Neural cell (in vitro differentiated cells): ENCODE data around the gene COL16A1. TPM values are rescaled to one million over a fixed set of nuclear protein-coding genes. Genes with fewer than 3 reads are reported as not detected.

Source experiments
- H2AFZ ChIP-seq: fragments of 200-600, 300-800 bp; sonication (generic), shearing (Covaris generic); 2 replicates; pipeline ENCODE4 v1.6.0; 2014; ENCODE audit warnings: low read depth, mild to moderate bottlenecking, antibody characterized with exemption, low read length, moderate library complexity
- H3F3A ChIP-seq: fragments of 200-600 bp; shearing (Covaris generic); 2 replicates; pipeline ENCODE4 v1.6.1; 2016; ENCODE audit warnings: mild to moderate bottlenecking, moderate library complexity, mixed read lengths, antibody characterized with exemption, low read length; ENCODE audit not compliant: insufficient read depth, poor library complexity, severe bottlenecking
- H3K27ac ChIP-seq: fragments of 200-600, 300-800 bp; sonication (generic), shearing (Covaris generic); 2 replicates; pipeline ENCODE4 v1.5.1; 2014; ENCODE audit warnings: mild to moderate bottlenecking, low read length, moderate library complexity
- H3K27me3 ChIP-seq: fragments of 300-800, 200-600 bp; sonication (generic), shearing (Covaris generic); 2 replicates; pipeline ENCODE4 v1.6.0; 2014; ENCODE audit warnings: mild to moderate bottlenecking, low read depth, low read length, moderate library complexity; ENCODE audit not compliant: insufficient read depth
- H3K36me3 ChIP-seq: fragments of 300-800, 200-600 bp; sonication (generic), shearing (Covaris generic); 2 replicates; pipeline ENCODE4 v1.5.1; 2014; ENCODE audit warnings: mild to moderate bottlenecking, antibody characterized with exemption, low read length, moderate library complexity; ENCODE audit not compliant: insufficient read depth
- H3K4me2 ChIP-seq: fragments of 300-800, 200-600 bp; sonication (generic), shearing (Covaris generic); 2 replicates; pipeline ENCODE4 v1.6.0; 2014; ENCODE audit warnings: mild to moderate bottlenecking, low read length
- H3K4me3 ChIP-seq: fragments of 300-800, 200-600 bp; sonication (generic), shearing (Covaris generic); 2 replicates; pipeline ENCODE4 v1.5.1; 2014; ENCODE audit warnings: mild to moderate bottlenecking, low read length, moderate library complexity
- H3K79me2 ChIP-seq: fragments of 200-600 bp; shearing (Covaris generic); replicated peaks from 2 replicates; pipeline ENCODE4 v1.6.0; 2014; ENCODE audit warnings: mild to moderate bottlenecking, low read length, moderate library complexity; ENCODE audit not compliant: insufficient read depth
- H3K9ac ChIP-seq: fragments of 300-800, 200-600 bp; sonication (generic), shearing (Covaris generic); 2 replicates; pipeline ENCODE4 v1.6.1; 2016; ENCODE audit warnings: mild to moderate bottlenecking, low read length, mixed read lengths
- H3K9me2 ChIP-seq: fragments of 200-600 bp; shearing (Covaris generic); 2 replicates; pipeline ENCODE4 v1.6.1; 2016; ENCODE audit warnings: mild to moderate bottlenecking, low read length, mixed read lengths; ENCODE audit not compliant: insufficient read depth
- H3K9me3 ChIP-seq: fragments of 200-600, 300-800 bp; sonication (generic), shearing (Covaris generic); 2 replicates; pipeline ENCODE4 v1.6.1; 2016; ENCODE audit warnings: mild to moderate bottlenecking, mixed run types, low read length, moderate library complexity, mixed read lengths
- H4K20me1 ChIP-seq: fragments of 200-600 bp; shearing (Covaris generic); 2 replicates; pipeline ENCODE4 v1.6.1; 2016; ENCODE audit warnings: mild to moderate bottlenecking, mixed run types; ENCODE audit not compliant: insufficient read depth
- EP300 ChIP-seq: fragments of 450-650 bp; conservative IDR thresholded peaks from 2 replicates; pipeline ENCODE4 v1.6.1; 2014; ENCODE audit warnings: antibody characterized with exemption, mild to moderate bottlenecking, moderate library complexity; ENCODE audit not compliant: poor library complexity, severe bottlenecking
- EZH2 ChIP-seq: fragments of 200-600, 300-800 bp; shearing (Covaris generic), sonication (generic); IDR thresholded peaks from 2 replicates; pipeline ENCODE4 v1.6.1; 2014; ENCODE audit warnings: antibody characterized with exemption, low read length, borderline replicate concordance, mild to moderate bottlenecking; ENCODE audit not compliant: insufficient read depth, poor library complexity, severe bottlenecking
- MXI1 ChIP-seq: fragments of 450-650 bp; conservative IDR thresholded peaks from 2 replicates; pipeline ENCODE4 v1.6.1; 2014; ENCODE audit warnings: antibody characterized with exemption, mild to moderate bottlenecking; ENCODE audit not compliant: poor library complexity, severe bottlenecking
- POLR2AphosphoS5 ChIP-seq: IDR thresholded peaks from 2 replicates; pipeline ENCODE4 v1.6.1; 2012
- RAD21 ChIP-seq: fragments of 450-650 bp; conservative IDR thresholded peaks from 2 replicates; pipeline ENCODE4 v1.6.1; 2014; ENCODE audit warnings: antibody characterized with exemption, mild to moderate bottlenecking, moderate library complexity
- REST ChIP-seq: IDR thresholded peaks from 2 replicates; pipeline ENCODE4 v1.6.1; 2012; ENCODE audit warnings: borderline replicate concordance
- SMC3 ChIP-seq: fragments of 450-650 bp; conservative IDR thresholded peaks from 2 replicates; pipeline ENCODE4 v1.6.1; 2014; ENCODE audit warnings: antibody characterized with exemption, mild to moderate bottlenecking, moderate library complexity; ENCODE audit not compliant: poor library complexity
- TAF1 ChIP-seq: IDR thresholded peaks from 2 replicates; pipeline ENCODE4 v1.6.1; 2012; ENCODE audit warnings: low read depth
- polyA plus RNA-seq: library from polyadenylated mRNA; depleted of rRNA; stranded (reverse); fragments of >200 nt; gene quantifications from 2 replicates; pipeline ENCODE4 v1.2.3, GENCODE V29; 2014
- TF ChIP-seq, protein P1 (sequence below): fragments of 450-650 bp; IDR thresholded peaks from 2 replicates; pipeline ENCODE4 v1.5.1; 2014; ENCODE audit warnings: antibody characterized with exemption, mild to moderate bottlenecking, moderate library complexity; ENCODE audit not compliant: poor library complexity, severe bottlenecking

The COL16A1 gene
- polyA plus RNA-seq, 1 donor from 2014 or later = 3.4 TPM

DNA sequence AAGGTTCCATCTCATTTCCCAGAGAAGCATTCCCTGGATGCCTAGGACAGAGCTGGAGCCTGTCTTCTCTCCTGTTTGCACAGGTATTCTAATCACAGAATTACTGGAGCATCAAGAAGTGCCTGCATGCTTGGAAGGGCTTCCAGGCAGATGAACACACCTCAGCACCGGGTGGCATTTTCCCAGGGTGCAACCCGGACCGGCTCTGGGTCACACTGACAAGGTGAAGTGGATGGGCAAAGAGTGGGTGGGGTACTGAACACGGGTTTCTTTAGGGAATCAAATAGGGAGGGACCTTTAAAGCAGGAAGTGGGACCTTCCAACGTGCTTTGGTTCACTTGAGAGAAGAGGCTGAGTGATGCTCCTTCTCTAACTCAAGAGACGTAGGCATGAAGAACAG is 52.1 kb downstream of the COL16A1 start:
- Histone ChIP-seq H3K36me3 (no peaks in the 10 kb centered on the region), H3K27me3 (no peaks in the 10 kb centered on the region), H4K20me1 (no peaks in the 10 kb centered on the region), H3K79me2 (no peaks in the 10 kb centered on the region), H3K9ac (no peak overlapping the region), H3K4me3 (no peak overlapping the region), H3F3A (peaks cover 3% of the 10 kb centered on the region), H2AFZ (no peak overlapping the region), H3K4me2 (no peak overlapping the region), H3K27ac (no peak overlapping the region), H3K9me2 (no peaks in the 10 kb centered on the region), H3K9me3 (no peaks in the 10 kb centered on the region)
- TF ChIP-seq, protein P1, sequence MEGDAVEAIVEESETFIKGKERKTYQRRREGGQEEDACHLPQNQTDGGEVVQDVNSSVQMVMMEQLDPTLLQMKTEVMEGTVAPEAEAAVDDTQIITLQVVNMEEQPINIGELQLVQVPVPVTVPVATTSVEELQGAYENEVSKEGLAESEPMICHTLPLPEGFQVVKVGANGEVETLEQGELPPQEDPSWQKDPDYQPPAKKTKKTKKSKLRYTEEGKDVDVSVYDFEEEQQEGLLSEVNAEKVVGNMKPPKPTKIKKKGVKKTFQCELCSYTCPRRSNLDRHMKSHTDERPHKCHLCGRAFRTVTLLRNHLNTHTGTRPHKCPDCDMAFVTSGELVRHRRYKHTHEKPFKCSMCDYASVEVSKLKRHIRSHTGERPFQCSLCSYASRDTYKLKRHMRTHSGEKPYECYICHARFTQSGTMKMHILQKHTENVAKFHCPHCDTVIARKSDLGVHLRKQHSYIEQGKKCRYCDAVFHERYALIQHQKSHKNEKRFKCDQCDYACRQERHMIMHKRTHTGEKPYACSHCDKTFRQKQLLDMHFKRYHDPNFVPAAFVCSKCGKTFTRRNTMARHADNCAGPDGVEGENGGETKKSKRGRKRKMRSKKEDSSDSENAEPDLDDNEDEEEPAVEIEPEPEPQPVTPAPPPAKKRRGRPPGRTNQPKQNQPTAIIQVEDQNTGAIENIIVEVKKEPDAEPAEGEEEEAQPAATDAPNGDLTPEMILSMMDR = no peak
- TF ChIP-seq SMC3 (no peak), TAF1 (no peak), POLR2AphosphoS5 (no peak), RAD21 (no peak)

GRCh38 chr1:31651089-31651420 is 52.8 kb downstream of the COL16A1 start:
- H3K9me2 ChIP-seq = no peaks in the 10 kb centered on the region
- no peak overlapping the region for H3K27ac ChIP-seq
- H3F3A ChIP-seq = peaks cover 3% of the 10 kb centered on the region
- no peaks in the 10 kb centered on the region for H3K27me3 ChIP-seq
- no peaks in the 10 kb centered on the region for H3K36me3 ChIP-seq
- TF ChIP-seq RAD21 = no peak
- TF ChIP-seq MXI1 = no peak
- TF ChIP-seq SMC3 = no peak
- TF ChIP-seq EZH2 = no peak
- no peak for TF ChIP-seq REST
- TF ChIP-seq, protein P1 = no peak
- no peak for TF ChIP-seq EP300
- TF ChIP-seq TAF1 = no peak
- TF ChIP-seq POLR2AphosphoS5 = no peak
- H3K9ac ChIP-seq = no peak overlapping the region
- no peaks in the 10 kb centered on the region for H3K9me3 ChIP-seq
- H3K4me3 ChIP-seq = no peak overlapping the region
- no peak overlapping the region for H3K4me2 ChIP-seq
- no peak overlapping the region for H2AFZ ChIP-seq
- H4K20me1 ChIP-seq = no peaks in the 10 kb centered on the region
- no peaks in the 10 kb centered on the region for H3K79me2 ChIP-seq
